ENCODE measurements around the gene AUTS2.

DNA sequence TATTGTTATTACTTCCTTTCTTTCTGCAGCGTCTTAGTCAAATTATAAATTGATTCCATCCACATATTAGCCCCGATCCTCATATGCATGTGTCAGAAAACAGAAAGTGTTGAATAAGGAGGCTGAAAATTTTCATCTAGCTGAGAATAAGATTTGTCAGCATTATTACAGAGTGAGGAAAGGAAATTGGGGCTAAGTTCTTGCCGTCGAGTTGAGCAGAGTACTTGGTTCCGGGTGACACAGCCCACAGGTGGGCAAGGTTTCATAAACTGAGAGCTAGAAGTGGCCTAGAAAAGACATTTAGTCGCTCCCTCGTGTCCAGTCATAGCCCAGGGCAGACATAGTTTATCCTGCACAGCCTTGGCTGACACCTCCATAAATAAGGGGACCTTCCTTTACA is 1072.0 kb downstream of the AUTS2 start:
- no peak for TF ChIP-seq POLR2AphosphoS5 (IDR thresholded peaks at IDR 0.05; ENCODE audit: insufficient read depth in 1 of 2, low read depth in 1 of 2)
- no peak for TF ChIP-seq POLR2A (IDR thresholded peaks at IDR 0.05)
- TF ChIP-seq, protein P1, sequence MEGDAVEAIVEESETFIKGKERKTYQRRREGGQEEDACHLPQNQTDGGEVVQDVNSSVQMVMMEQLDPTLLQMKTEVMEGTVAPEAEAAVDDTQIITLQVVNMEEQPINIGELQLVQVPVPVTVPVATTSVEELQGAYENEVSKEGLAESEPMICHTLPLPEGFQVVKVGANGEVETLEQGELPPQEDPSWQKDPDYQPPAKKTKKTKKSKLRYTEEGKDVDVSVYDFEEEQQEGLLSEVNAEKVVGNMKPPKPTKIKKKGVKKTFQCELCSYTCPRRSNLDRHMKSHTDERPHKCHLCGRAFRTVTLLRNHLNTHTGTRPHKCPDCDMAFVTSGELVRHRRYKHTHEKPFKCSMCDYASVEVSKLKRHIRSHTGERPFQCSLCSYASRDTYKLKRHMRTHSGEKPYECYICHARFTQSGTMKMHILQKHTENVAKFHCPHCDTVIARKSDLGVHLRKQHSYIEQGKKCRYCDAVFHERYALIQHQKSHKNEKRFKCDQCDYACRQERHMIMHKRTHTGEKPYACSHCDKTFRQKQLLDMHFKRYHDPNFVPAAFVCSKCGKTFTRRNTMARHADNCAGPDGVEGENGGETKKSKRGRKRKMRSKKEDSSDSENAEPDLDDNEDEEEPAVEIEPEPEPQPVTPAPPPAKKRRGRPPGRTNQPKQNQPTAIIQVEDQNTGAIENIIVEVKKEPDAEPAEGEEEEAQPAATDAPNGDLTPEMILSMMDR (IDR thresholded peaks at IDR 0.05) = no peak

Data from vagina (tissue), 2 donors.